ENCODE data around the gene KRTAP4-8. TPM values are rescaled to one million over a fixed set of nuclear protein-coding genes. Genes with fewer than 3 reads are reported as not detected.

KRTAP4-8 gene
- total RNA-seq, 1 experiment from 2014 or later = not detected

DNA sequence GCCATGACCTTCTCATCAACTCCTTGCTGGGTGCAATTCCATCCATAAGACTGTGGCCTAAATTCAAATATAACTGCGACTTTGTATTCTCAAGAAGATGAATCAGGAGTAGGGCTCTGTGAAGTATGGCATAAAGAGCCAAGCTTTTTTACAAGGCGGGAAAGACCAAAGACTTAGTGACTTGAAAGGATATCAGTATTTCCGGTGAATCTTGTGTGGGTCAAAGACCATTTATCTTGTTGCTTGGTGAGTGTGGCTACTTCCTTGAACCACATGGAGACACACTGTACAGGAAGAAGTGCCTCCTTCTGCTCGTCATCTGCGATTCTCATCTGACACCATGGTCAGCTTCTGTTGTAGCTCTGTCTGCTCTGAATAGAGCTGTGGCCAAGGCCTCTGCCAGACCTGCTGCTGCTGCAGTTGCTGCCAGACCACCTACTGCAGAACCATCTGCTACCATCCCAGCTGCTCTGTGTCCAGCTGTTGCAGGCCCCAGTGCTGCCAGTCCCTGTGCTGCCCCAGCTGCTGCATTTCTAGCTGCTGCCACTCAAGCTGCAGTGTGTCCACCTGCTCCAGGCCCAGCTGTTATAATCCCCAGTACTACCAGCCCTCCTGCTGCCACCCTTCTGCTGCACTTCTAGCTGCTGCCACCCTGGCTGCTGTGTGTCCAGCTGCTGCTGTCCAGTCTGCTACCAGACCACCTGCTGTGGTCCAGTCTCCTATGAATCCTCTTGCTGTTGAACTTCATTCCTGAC, 26.2 kb downstream of the KRTAP4-8 start:
- BruUV-seq (replicated peaks) = no TSS peak
- intact Hi-C loops (cut with micrococcal nuclease; ENCODE audit: unreplicated experiment) = no loop called here

DNA sequence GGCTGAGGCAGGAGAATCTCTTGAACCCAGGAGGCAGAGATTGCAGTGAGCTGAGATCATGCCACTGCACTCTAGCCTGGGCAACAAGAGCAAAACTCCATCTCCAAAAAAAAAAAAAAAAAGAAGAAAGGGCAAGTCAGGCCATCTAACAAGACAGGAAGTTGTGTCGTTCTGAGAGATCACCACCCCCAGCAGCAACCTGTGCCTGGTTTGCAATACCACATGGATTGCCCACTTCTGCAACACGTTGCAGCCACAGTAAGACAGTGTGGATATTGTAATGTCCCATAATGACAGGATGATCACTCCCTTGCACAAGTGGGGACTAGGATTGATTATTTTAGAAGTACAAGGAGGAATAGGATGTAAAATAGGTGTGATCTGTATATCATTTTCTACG, 28.9 kb downstream of the KRTAP4-8 start:
- H3K36me3 ChIP-seq (ENCODE audit: control insufficient read depth, insufficient read depth, low read length) = no peaks in the 10 kb centered on the region
- no peak overlapping the region for H3K27ac Mint-ChIP-seq (ENCODE audit: unreplicated experiment)
- no peaks in the 10 kb centered on the region for H3K4me1 ChIP-seq
- TF ChIP-seq, protein P1, sequence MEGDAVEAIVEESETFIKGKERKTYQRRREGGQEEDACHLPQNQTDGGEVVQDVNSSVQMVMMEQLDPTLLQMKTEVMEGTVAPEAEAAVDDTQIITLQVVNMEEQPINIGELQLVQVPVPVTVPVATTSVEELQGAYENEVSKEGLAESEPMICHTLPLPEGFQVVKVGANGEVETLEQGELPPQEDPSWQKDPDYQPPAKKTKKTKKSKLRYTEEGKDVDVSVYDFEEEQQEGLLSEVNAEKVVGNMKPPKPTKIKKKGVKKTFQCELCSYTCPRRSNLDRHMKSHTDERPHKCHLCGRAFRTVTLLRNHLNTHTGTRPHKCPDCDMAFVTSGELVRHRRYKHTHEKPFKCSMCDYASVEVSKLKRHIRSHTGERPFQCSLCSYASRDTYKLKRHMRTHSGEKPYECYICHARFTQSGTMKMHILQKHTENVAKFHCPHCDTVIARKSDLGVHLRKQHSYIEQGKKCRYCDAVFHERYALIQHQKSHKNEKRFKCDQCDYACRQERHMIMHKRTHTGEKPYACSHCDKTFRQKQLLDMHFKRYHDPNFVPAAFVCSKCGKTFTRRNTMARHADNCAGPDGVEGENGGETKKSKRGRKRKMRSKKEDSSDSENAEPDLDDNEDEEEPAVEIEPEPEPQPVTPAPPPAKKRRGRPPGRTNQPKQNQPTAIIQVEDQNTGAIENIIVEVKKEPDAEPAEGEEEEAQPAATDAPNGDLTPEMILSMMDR (IDR thresholded peaks at IDR 0.05; ENCODE audit: insufficient read depth in 1 of 2, low read depth in 1 of 2, low read length in 1 of 2, severe bottlenecking in 1 of 2, unreplicated experiment in 1 of 2) = no peak
- BruUV-seq (replicated peaks) = no TSS peak
- H3K4me3 Mint-ChIP-seq (ENCODE audit: unreplicated experiment) = no peak overlapping the region
- intact Hi-C loops (cut with micrococcal nuclease; ENCODE audit: unreplicated experiment) = loop anchor here (10.0 kb wide), 2 partner anchors 216 to 256 kb away; no protein-coding TSS in a partner anchor
- no peaks in the 10 kb centered on the region for H3K27me3 ChIP-seq (replicated peaks; ENCODE audit: control insufficient read depth, insufficient read depth, low read length)
- peaks cover 14% of the 10 kb centered on the region for H3K9me3 Mint-ChIP-seq (ENCODE audit: unreplicated experiment)
- no peaks in the 10 kb centered on the region for H3K27me3 Mint-ChIP-seq (ENCODE audit: insufficient read depth, unreplicated experiment)
- ChIA-PET POLR2A (no interaction called here), CTCF (no interaction called here)
- DNase-seq = no peak
- peaks cover 4% of the 10 kb centered on the region for H3K4me1 Mint-ChIP-seq (ENCODE audit: low read depth, unreplicated experiment)
- no peaks in the 10 kb centered on the region for H3K9me3 ChIP-seq
- H3K36me3 Mint-ChIP-seq (ENCODE audit: insufficient read depth, unreplicated experiment) = peaks cover 4% of the 10 kb centered on the region
- H3K4me3 ChIP-seq (ENCODE audit: low read depth, low read length) = no peak overlapping the region

More for the DNA sequence above, 26.2 kb downstream of the KRTAP4-8 start:
- no peak overlapping the region for H3K27ac Mint-ChIP-seq (ENCODE audit: unreplicated experiment)
- H3K27me3 Mint-ChIP-seq (ENCODE audit: insufficient read depth, unreplicated experiment) = no peaks in the 10 kb centered on the region
- Histone ChIP-seq H3K36me3 (ENCODE audit: control insufficient read depth, insufficient read depth, low read length) (no peaks in the 10 kb centered on the region), H3K27me3 (replicated peaks; ENCODE audit: control insufficient read depth, insufficient read depth, low read length) (no peaks in the 10 kb centered on the region), H3K4me3 (ENCODE audit: low read depth, low read length) (no peak overlapping the region), H3K9me3 (no peaks in the 10 kb centered on the region; the same call in 1 of the 2 replicates), H3K4me1 (no peaks in the 10 kb centered on the region)
- H3K9me3 Mint-ChIP-seq (ENCODE audit: unreplicated experiment) = peaks cover 13% of the 10 kb centered on the region
- ChIA-PET POLR2A (no interaction called here), CTCF (no interaction called here)
- TF ChIP-seq, protein P1 (IDR thresholded peaks at IDR 0.05; ENCODE audit: insufficient read depth in 1 of 2, low read depth in 1 of 2, low read length in 1 of 2, severe bottlenecking in 1 of 2, unreplicated experiment in 1 of 2) = no peak
- H3K4me1 Mint-ChIP-seq (ENCODE audit: low read depth, unreplicated experiment) = no peaks in the 10 kb centered on the region
- peaks cover 4% of the 10 kb centered on the region for H3K36me3 Mint-ChIP-seq (ENCODE audit: insufficient read depth, unreplicated experiment)
- no peak overlapping the region for H3K4me3 Mint-ChIP-seq (ENCODE audit: unreplicated experiment)
- DNase-seq = no peak

DNA sequence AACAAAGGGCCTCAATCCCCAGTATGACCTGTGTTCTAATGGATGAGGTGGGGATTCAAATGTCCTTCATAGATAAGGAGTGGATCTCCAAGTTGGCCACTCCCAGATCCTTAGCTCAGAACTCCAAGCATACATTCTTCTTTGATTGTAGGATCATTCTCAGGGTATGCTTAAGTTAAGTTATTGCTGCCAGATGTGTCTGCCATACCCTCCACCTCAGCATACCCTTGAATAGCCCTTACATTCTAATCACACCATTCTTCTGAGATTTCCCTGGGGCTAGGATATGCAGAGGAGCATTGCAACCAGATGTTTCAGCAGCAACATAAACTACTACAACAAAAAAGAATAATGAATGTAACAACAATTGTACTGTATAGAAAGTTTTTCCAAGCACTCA, 30.7 kb downstream of the KRTAP4-8 start:
- Mint-ChIP-seq H3K27me3 (ENCODE audit: insufficient read depth, unreplicated experiment) (no peaks in the 10 kb centered on the region), H3K36me3 (ENCODE audit: insufficient read depth, unreplicated experiment) (peaks cover 3% of the 10 kb centered on the region), H3K9me3 (ENCODE audit: unreplicated experiment) (peaks cover 23% of the 10 kb centered on the region), H3K4me1 (ENCODE audit: low read depth, unreplicated experiment) (peaks cover 11% of the 10 kb centered on the region), H3K27ac (ENCODE audit: unreplicated experiment) (no peak overlapping the region), H3K4me3 (ENCODE audit: unreplicated experiment) (no peak overlapping the region)
- Histone ChIP-seq H3K4me3 (ENCODE audit: low read depth, low read length) (no peak overlapping the region), H3K36me3 (ENCODE audit: control insufficient read depth, insufficient read depth, low read length) (no peaks in the 10 kb centered on the region), H3K4me1 (peaks cover 4% of the 10 kb centered on the region), H3K27me3 (replicated peaks; ENCODE audit: control insufficient read depth, insufficient read depth, low read length) (no peaks in the 10 kb centered on the region), H3K9me3 (no peaks in the 10 kb centered on the region)
- no TSS peak for BruUV-seq (replicated peaks)
- TF ChIP-seq, protein P1 (IDR thresholded peaks at IDR 0.05; ENCODE audit: insufficient read depth in 1 of 2, low read depth in 1 of 2, low read length in 1 of 2, severe bottlenecking in 1 of 2, unreplicated experiment in 1 of 2) = no peak
- intact Hi-C loops (cut with micrococcal nuclease; ENCODE audit: unreplicated experiment) = loop anchor here (10.0 kb wide), 2 partner anchors 218 to 258 kb away; no protein-coding TSS in a partner anchor
- DNase-seq = no peak
- CTCF ChIA-PET = no interaction called here
- POLR2A ChIA-PET = no interaction called here
